ENCODE measurements around the gene CHERP. TPM values are rescaled to one million over a fixed set of nuclear protein-coding genes. Genes with fewer than 3 reads are reported as not detected.
A peak's percentile ranks its signal among the peaks of the same experiment; 100 is the strongest.

The CHERP gene
- total RNA-seq, 1 experiment from 2014 or later: 101 TPM

GRCh38 chr19:16581971-16582343 lies 39.7 kb upstream of the CHERP start:
- Histone ChIP-seq H2BK20ac (ENCODE audit: low read depth, low read length, poor library complexity, severe bottlenecking) (no peak overlapping the region), H2BK5ac (ENCODE audit: insufficient read length, low read length) (no peak overlapping the region), H4K5ac (ENCODE audit: insufficient read length, low read depth, low read length) (no peak overlapping the region), H4K91ac (ENCODE audit: insufficient read length, low read depth, low read length) (no peak overlapping the region), H3K23me2 (ENCODE audit: insufficient read length, low read depth, low read length, poor library complexity, severe bottlenecking) (no peaks in the 10 kb centered on the region), H3K18ac (ENCODE audit: insufficient read length, low read depth, low read length) (no peak overlapping the region), H3K27me3 (ENCODE audit: insufficient read depth, low read length) (no peaks in the 10 kb centered on the region), H3K79me1 (ENCODE audit: insufficient read depth, low read depth, low read length, poor library complexity, severe bottlenecking) (peaks cover 12% of the 10 kb centered on the region), H2BK15ac (ENCODE audit: low read depth, low read length) (no peak overlapping the region), H3K4me2 (ENCODE audit: insufficient read depth, insufficient read length, low read length) (no peak overlapping the region), H4K20me1 (ENCODE audit: control insufficient read depth, insufficient read depth, insufficient read length) (no peaks in the 10 kb centered on the region), H2AFZ (ENCODE audit: low read length) (no peak overlapping the region), H3K27ac (ENCODE audit: insufficient read length, low read depth, low read length) (no peak overlapping the region), H3K9me3 (ENCODE audit: control insufficient read depth, low read depth, low read length) (no peaks in the 10 kb centered on the region), H3K4ac (ENCODE audit: low read depth, low read length) (no peak overlapping the region), H3K56ac (ENCODE audit: insufficient read length, low read depth, low read length) (no peak overlapping the region), H3K14ac (ENCODE audit: insufficient read depth, low read length) (no peak overlapping the region), H3T11ph (ENCODE audit: low read length) (no peak overlapping the region), H3K23ac (ENCODE audit: insufficient read length, low read depth, low read length) (no peak overlapping the region), H4K8ac (replicated peaks; ENCODE audit: insufficient read length, low read depth, low read length) (no peak overlapping the region), H2BK120ac (ENCODE audit: low read depth, low read length, poor library complexity, severe bottlenecking) (no peak overlapping the region), H3K79me2 (ENCODE audit: insufficient read depth, low read length) (peaks cover 9% of the 10 kb centered on the region; the same call in 1 of the 2 replicates), H3K9ac (ENCODE audit: extremely low read depth, insufficient read length, low read length) (no peak overlapping the region), H2AK5ac (ENCODE audit: insufficient read length, low read length) (no peak overlapping the region), H3K4me1 (ENCODE audit: insufficient read depth, low read length) (peaks cover 8% of the 10 kb centered on the region), H2BK12ac (ENCODE audit: insufficient read length, low read depth, low read length) (no peak overlapping the region)
- no peak for TF ChIP-seq CTCF (conservative IDR thresholded peaks at IDR 0.05)
- WGBS (ENCODE audit: extremely low coverage, insufficient read length, low lambda C conversion rate): no CpG with 5 or more reads among the region's 6 CpGs
- H3K4me3 Mint-ChIP-seq: no peak overlapping the region
- H3K9me3 Mint-ChIP-seq: no peaks in the 10 kb centered on the region
- H3K36me3 Mint-ChIP-seq (ENCODE audit: insufficient read depth in 1 of 3, low read depth in 3 of 3): peaks cover 2 to 7% (median 5%) of the 10 kb centered on the region in 3 experiments; a peak in 4 of 7 replicates
- no peak for DNase-seq
- H3K27me3 Mint-ChIP-seq (ENCODE audit: low read depth): no peaks in the 10 kb centered on the region
- peaks cover 27 to 34% of the 10 kb centered on the region in 2 experiments for H3K4me1 Mint-ChIP-seq
- H3K27ac Mint-ChIP-seq: peak overlapping the region; percentile 56 to 92 (median 81); a peak in 4 of 7 replicates

All from H9 (cell line).